GM23338 (cell line): ENCODE data around the gene PARVB. TPM values are rescaled to one million over a fixed set of nuclear protein-coding genes. Genes with fewer than 3 reads are reported as not detected.
A peak's percentile ranks its signal among the peaks of the same experiment; 100 is the strongest.

Source experiments
- ATAC-seq: fragments of 200-7000 bp; cut with Tn5 transposase; 3 replicates; pipeline ENCODE4 v1.9.1; 2020
- DNase-seq: peaks from one replicate; pipeline ENCODE4 v3.0.0-alpha.2; 2015; ENCODE audit warnings: low spot score
- H2AFZ ChIP-seq: fragments of 200-600 bp; sonication (generic); 2 replicates; pipeline ENCODE4 v1.8.0; 2016; ENCODE audit warnings: antibody characterized with exemption, mild to moderate bottlenecking, moderate library complexity
- H3F3A ChIP-seq: fragments of 200-600 bp; sonication (generic); replicated peaks from 2 replicates; pipeline ENCODE4 v1.8.0; 2017; ENCODE audit warnings: antibody characterized with exemption, mixed run types, low read depth
- H3K27ac ChIP-seq: fragments of 200-600 bp; sonication (generic); 2 replicates; pipeline ENCODE4 v1.6.1; 2016; ENCODE audit warnings: low read depth
- H3K27me3 ChIP-seq: fragments of 200-600 bp; sonication (generic); 2 replicates; pipeline ENCODE4 v1.8.0; 2016; ENCODE audit warnings: mild to moderate bottlenecking, mixed run types, moderate library complexity; ENCODE audit not compliant: insufficient read depth
- H3K36me3 ChIP-seq: fragments of 200-600 bp; sonication (generic); 2 replicates; pipeline ENCODE4 v1.8.0; 2016; ENCODE audit warnings: mild to moderate bottlenecking; ENCODE audit not compliant: insufficient read depth
- H3K4me1 ChIP-seq: fragments of 200-600 bp; sonication (generic); 2 replicates; pipeline ENCODE4 v1.8.0; 2016; ENCODE audit warnings: mild to moderate bottlenecking, moderate library complexity; ENCODE audit not compliant: insufficient read depth
- H3K4me2 ChIP-seq: fragments of 200-600 bp; sonication (generic); 2 replicates; pipeline ENCODE4 v1.7.1; 2017; ENCODE audit warnings: mixed run types
- H3K4me3 ChIP-seq: fragments of 200-600 bp; sonication (generic); 2 replicates; pipeline ENCODE4 v1.6.1; 2016; ENCODE audit warnings: mixed run types
- H3K79me2 ChIP-seq: fragments of 200-600 bp; sonication (generic); replicated peaks from 2 replicates; pipeline ENCODE4 v1.8.0; 2017; ENCODE audit warnings: mild to moderate bottlenecking; ENCODE audit not compliant: insufficient read depth
- H3K9me2 ChIP-seq: fragments of 200-600 bp; sonication (generic); 2 replicates; pipeline ENCODE4 v1.8.0; 2017; ENCODE audit not compliant: insufficient read depth
- H4K20me1 ChIP-seq: fragments of 200-600 bp; sonication (generic); replicated peaks from 2 replicates; pipeline ENCODE4 v1.8.0; 2017; ENCODE audit warnings: mild to moderate bottlenecking; ENCODE audit not compliant: insufficient read depth
- H3K27ac Mint-ChIP-seq: 2 replicates; pipeline ENCODE4 v1.8.0; 2020; ENCODE audit warnings: inconsistent platforms, mild to moderate bottlenecking, moderate library complexity, mixed read lengths
- H3K27me3 Mint-ChIP-seq: 3 replicates; pipeline ENCODE4 v1.8.0; 2022; ENCODE audit warnings: low read depth, mild to moderate bottlenecking, moderate library complexity, mixed read lengths, inconsistent platforms; ENCODE audit not compliant: insufficient read depth, poor library complexity
- H3K36me3 Mint-ChIP-seq: 3 replicates; pipeline ENCODE4 v1.8.0; 2021; ENCODE audit warnings: low read depth, mild to moderate bottlenecking, inconsistent platforms, moderate library complexity, mixed read lengths
- H3K4me1 Mint-ChIP-seq: 3 replicates; pipeline ENCODE4 v1.8.0; 2020; ENCODE audit warnings: mild to moderate bottlenecking, inconsistent platforms, mixed read lengths
- H3K4me3 Mint-ChIP-seq: 3 replicates; pipeline ENCODE4 v1.8.0; 2021; ENCODE audit warnings: moderate library complexity, mild to moderate bottlenecking, inconsistent platforms, mixed read lengths
- H3K9me3 Mint-ChIP-seq: 3 replicates; pipeline ENCODE4 v1.8.0; 2020; ENCODE audit warnings: moderate library complexity, mild to moderate bottlenecking, inconsistent platforms, mixed read lengths
- EZH2 ChIP-seq: fragments of 200-600 bp; sonication (generic); IDR thresholded peaks from one replicate; pipeline ENCODE4 v1.8.0; 2017; ENCODE audit warnings: antibody characterized with exemption, mild to moderate bottlenecking, low read depth; ENCODE audit not compliant: unreplicated experiment
- EZH2phosphoT487 ChIP-seq: fragments of 200-600 bp; sonication (generic); IDR thresholded peaks from one replicate; pipeline ENCODE4 v1.8.1; 2018; ENCODE audit warnings: antibody characterized with exemption; ENCODE audit not compliant: unreplicated experiment
- POLR2AphosphoS5 ChIP-seq: IDR thresholded peaks from 2 replicates; pipeline ENCODE4 v1.6.1; 2016; ENCODE audit warnings: antibody characterized with exemption, low read depth
- STAT1 ChIP-seq: IDR thresholded peaks from one replicate; pipeline ENCODE4 v1.6.1; 2016; ENCODE audit warnings: antibody characterized with exemption; ENCODE audit not compliant: unreplicated experiment
- ZNF114 ChIP-seq: fragments of 250-450 bp; sonication (Bioruptor Pico); IDR thresholded peaks from 2 replicates; pipeline ENCODE4 v1.5.0; 2020; ENCODE audit warnings: mild to moderate bottlenecking, moderate library complexity
- polyA plus RNA-seq: library from polyadenylated mRNA; unstranded; fragments of >200 nt; fragmentation: Nextera tagmentation; extraction: Ambion mirVana; gene quantifications from 2 replicates; pipeline ENCODE4 v1.2.1, GENCODE V29; 2016
- total RNA-seq: library from RNA; depleted of rRNA; stranded (reverse); fragments of >200 nt; shearing (Covaris generic); gene quantifications from 2 replicates; pipeline ENCODE4 v1.2.3, GENCODE V29; 2014
- TF ChIP-seq, protein P1 (sequence below), 2 experiments: fragments of 200-600 bp in 1 of 2; sonication (generic) in 1 of 2; conservative IDR thresholded peaks; 2 replicates each; pipeline versions ENCODE4 v1.5.1 to v1.6.1; 2016 to 2017; ENCODE audit warnings: antibody characterized with exemption in 2 of 2, low read depth in 2 of 2, mild to moderate bottlenecking in 2 of 2, moderate library complexity in 1 of 2

Gene PARVB
- total and polyA plus RNA-seq, 2 experiments from 2014 or later, result 4.3 to 7.7 TPM

DNA sequence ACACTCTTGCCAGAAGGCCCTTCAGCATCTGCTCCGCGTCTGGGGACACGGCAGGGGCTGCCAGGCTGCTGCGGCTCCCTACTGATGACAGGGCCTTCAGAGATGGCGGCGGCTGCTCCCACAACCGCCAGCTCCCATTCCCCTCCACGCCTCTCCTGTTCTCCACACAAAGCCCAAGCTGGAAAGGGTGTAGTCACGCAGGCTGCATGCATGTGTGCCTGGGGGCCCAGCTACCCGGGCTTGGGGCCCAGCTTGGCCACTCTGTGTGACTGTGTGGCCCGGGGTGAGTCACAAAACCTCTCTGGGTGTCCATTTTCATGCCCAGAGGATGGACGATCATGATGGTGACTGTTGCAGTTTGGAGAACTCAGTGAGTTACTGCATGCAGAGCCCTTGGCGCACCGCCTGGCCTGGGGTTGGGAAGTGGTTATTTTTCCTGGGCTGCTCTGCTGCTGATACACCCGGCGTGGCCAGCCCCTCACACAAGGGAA is 31.7 kb upstream of the PARVB start:
- Histone ChIP-seq H3K36me3 (peaks cover 4% of the 10 kb centered on the region; the same call in 1 of the 2 replicates), H3F3A (0 out of 2 replicates have a peak, but pooled peaks cover 4% of the 10 kb centered on the region), H3K9me2 (no peaks in the 10 kb centered on the region), H3K79me2 (0 out of 2 replicates have a peak, but pooled peaks cover 3% of the 10 kb centered on the region), H3K27ac (no peak overlapping the region), H3K4me2 (no peak overlapping the region), H3K4me3 (no peak overlapping the region), H3K4me1 (no peaks in the 10 kb centered on the region), H4K20me1 (no peaks in the 10 kb centered on the region; the same call in none of the 2 replicates), H3K27me3 (no peaks in the 10 kb centered on the region), H2AFZ (no peak overlapping the region)
- DNase-seq, result no peak
- no peak overlapping the region for H3K27ac Mint-ChIP-seq
- peaks cover 10% of the 10 kb centered on the region; the same call in 2 of the 3 replicates for H3K4me1 Mint-ChIP-seq
- TF ChIP-seq ZNF114 (CRISPR knock-in tag) (no peak), STAT1 (no peak), EZH2 (no peak), POLR2AphosphoS5 (no peak), EZH2phosphoT487 (no peak)
- TF ChIP-seq, protein P1, sequence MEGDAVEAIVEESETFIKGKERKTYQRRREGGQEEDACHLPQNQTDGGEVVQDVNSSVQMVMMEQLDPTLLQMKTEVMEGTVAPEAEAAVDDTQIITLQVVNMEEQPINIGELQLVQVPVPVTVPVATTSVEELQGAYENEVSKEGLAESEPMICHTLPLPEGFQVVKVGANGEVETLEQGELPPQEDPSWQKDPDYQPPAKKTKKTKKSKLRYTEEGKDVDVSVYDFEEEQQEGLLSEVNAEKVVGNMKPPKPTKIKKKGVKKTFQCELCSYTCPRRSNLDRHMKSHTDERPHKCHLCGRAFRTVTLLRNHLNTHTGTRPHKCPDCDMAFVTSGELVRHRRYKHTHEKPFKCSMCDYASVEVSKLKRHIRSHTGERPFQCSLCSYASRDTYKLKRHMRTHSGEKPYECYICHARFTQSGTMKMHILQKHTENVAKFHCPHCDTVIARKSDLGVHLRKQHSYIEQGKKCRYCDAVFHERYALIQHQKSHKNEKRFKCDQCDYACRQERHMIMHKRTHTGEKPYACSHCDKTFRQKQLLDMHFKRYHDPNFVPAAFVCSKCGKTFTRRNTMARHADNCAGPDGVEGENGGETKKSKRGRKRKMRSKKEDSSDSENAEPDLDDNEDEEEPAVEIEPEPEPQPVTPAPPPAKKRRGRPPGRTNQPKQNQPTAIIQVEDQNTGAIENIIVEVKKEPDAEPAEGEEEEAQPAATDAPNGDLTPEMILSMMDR (conservative IDR thresholded peaks at IDR 0.05; ENCODE audit: low read depth in 2 of 2), result no peak
- ATAC-seq, result no peak
- no peak overlapping the region for H3K4me3 Mint-ChIP-seq
- peaks cover 73% of the 10 kb centered on the region for H3K36me3 Mint-ChIP-seq
- H3K9me3 Mint-ChIP-seq, result no peaks in the 10 kb centered on the region
- peaks cover 6% of the 10 kb centered on the region for H3K27me3 Mint-ChIP-seq

GRCh38 chr22:43993072-43993760 is 30.9 kb upstream of the PARVB start:
- no peaks in the 10 kb centered on the region for H3K27me3 ChIP-seq
- H3K27ac ChIP-seq, result no peak overlapping the region
- Mint-ChIP-seq H3K9me3 (no peaks in the 10 kb centered on the region), H3K27ac (0 out of 2 replicates have a peak overlapping the region, but pooled peaks have one; percentile 31), H3K27me3 (peaks cover 7% of the 10 kb centered on the region), H3K36me3 (peaks cover 76% of the 10 kb centered on the region), H3K4me3 (no peak overlapping the region), H3K4me1 (peaks cover 10% of the 10 kb centered on the region; the same call in 2 of the 3 replicates)
- no peak overlapping the region for H2AFZ ChIP-seq
- peak; percentile 85 for DNase-seq
- no peaks in the 10 kb centered on the region; the same call in none of the 2 replicates for H4K20me1 ChIP-seq
- 0 out of 2 replicates have a peak, but pooled peaks cover 3% of the 10 kb centered on the region for H3K79me2 ChIP-seq
- H3K9me2 ChIP-seq, result no peaks in the 10 kb centered on the region
- peak; percentile 96 for ATAC-seq
- peaks cover 8% of the 10 kb centered on the region; the same call in 1 of the 2 replicates for H3K36me3 ChIP-seq
- H3K4me1 ChIP-seq, result no peaks in the 10 kb centered on the region
- 0 out of 2 replicates have a peak, but pooled peaks cover 4% of the 10 kb centered on the region for H3F3A ChIP-seq
- no peak overlapping the region for H3K4me2 ChIP-seq
- TF ChIP-seq ZNF114 (CRISPR knock-in tag), result no peak
- TF ChIP-seq, protein P1 (conservative IDR thresholded peaks at IDR 0.05; ENCODE audit: low read depth in 2 of 2), result peak; percentile 92 to 94
- no peak overlapping the region for H3K4me3 ChIP-seq
